GM23338 (cell line): Measurements from ENCODE around the gene ACVR1C. TPM values are rescaled to one million over a fixed set of nuclear protein-coding genes. Genes with fewer than 3 reads are reported as not detected.

ENCODE experiments used
- ZNF462 ChIP-seq: fragments of 250-450 bp; sonication (Bioruptor Pico); IDR thresholded peaks from 2 replicates; pipeline ENCODE4 v1.5.0; 2020; ENCODE audit warnings: mild to moderate bottlenecking, moderate library complexity
- polyA plus RNA-seq: library from polyadenylated mRNA; unstranded; fragments of >200 nt; fragmentation: Nextera tagmentation; extraction: Ambion mirVana; gene quantifications from 2 replicates; pipeline ENCODE4 v1.2.1, GENCODE V29; 2016
- total RNA-seq: library from RNA; depleted of rRNA; stranded (reverse); fragments of >200 nt; shearing (Covaris generic); gene quantifications from 2 replicates; pipeline ENCODE4 v1.2.3, GENCODE V29; 2014; rRNA removed

Gene ACVR1C
- total and polyA plus RNA-seq, 2 experiments from 2014 or later, result 0.61 to 0.94 TPM

- no peak for TF ChIP-seq ZNF462 (CRISPR knock-in tag)
Observed at GRCh38 chr2:157476953-157477709, 151.5 kb downstream of the ACVR1C start (continued).

Other genes with a start within 250 kb of the ACVR1C start
- not detected in 2 replicates for gene CYTIP, start 184.8 kb downstream of the ACVR1C start, total RNA-seq
- 0.28 TPM in 1 of 2 replicates, not detected in the other for gene CYTIP, start 184.8 kb downstream of the ACVR1C start, polyA plus RNA-seq
- 20.0 and 21.5 TPM in 2 replicates for gene ACVR1, start 247.5 kb upstream of the ACVR1C start, total RNA-seq
- 8.9 and 9.2 TPM in 2 replicates for gene ACVR1, start 247.5 kb upstream of the ACVR1C start, polyA plus RNA-seq